ENCODE results near the gene CNPY1. TPM values are rescaled to one million over a fixed set of nuclear protein-coding genes. Genes with fewer than 3 reads are reported as not detected.
A peak's percentile ranks its signal among the peaks of the same experiment; 100 is the strongest.

The CNPY1 gene
- total RNA-seq, 1 donor from 2014 or later, result not detected

DNA sequence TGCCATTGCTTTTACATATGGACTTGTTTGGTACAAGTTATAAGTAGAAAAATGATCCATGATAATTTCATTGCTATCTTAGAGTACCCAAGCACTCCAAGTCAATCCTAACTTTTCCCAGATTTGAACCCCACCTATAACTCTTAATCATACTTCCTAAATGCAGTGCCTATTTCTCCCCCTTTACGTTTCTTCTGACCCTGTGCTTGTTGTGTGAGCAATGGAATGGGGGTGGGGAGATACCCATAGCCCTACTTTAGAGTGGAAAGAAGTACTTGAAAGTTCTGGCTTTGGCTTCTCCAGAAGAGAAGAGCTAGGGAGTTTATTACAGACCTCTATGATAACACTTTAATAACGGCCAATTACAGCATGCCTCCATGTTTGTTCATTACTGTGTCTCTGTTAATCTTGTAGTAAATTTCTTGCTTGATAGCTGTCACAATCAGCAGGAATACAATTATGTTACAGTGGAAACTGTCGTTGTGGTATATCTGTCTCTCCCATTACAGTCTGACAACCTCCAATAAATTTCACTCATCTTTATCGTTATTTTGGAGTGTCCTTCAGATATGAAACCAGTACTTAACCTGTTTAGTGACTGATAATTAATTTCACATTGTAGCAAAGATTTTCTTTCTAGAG lies 34.0 kb downstream of the CNPY1 start:
- TF ChIP-seq, protein P1, sequence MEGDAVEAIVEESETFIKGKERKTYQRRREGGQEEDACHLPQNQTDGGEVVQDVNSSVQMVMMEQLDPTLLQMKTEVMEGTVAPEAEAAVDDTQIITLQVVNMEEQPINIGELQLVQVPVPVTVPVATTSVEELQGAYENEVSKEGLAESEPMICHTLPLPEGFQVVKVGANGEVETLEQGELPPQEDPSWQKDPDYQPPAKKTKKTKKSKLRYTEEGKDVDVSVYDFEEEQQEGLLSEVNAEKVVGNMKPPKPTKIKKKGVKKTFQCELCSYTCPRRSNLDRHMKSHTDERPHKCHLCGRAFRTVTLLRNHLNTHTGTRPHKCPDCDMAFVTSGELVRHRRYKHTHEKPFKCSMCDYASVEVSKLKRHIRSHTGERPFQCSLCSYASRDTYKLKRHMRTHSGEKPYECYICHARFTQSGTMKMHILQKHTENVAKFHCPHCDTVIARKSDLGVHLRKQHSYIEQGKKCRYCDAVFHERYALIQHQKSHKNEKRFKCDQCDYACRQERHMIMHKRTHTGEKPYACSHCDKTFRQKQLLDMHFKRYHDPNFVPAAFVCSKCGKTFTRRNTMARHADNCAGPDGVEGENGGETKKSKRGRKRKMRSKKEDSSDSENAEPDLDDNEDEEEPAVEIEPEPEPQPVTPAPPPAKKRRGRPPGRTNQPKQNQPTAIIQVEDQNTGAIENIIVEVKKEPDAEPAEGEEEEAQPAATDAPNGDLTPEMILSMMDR (IDR thresholded peaks at IDR 0.05), result no peak
- DNase-seq (ENCODE audit: extremely low spot score, unreplicated experiment), result no peak
- Mint-ChIP-seq H3K4me3 (ENCODE audit: unreplicated experiment) (no peak overlapping the region), H3K36me3 (ENCODE audit: unreplicated experiment) (no peaks in the 10 kb centered on the region), H3K27me3 (ENCODE audit: unreplicated experiment) (peaks cover 86% of the 10 kb centered on the region), H3K27ac (ENCODE audit: unreplicated experiment) (no peak overlapping the region), H3K4me1 (ENCODE audit: unreplicated experiment) (peaks cover 11% of the 10 kb centered on the region), H3K9me3 (ENCODE audit: unreplicated experiment) (no peaks in the 10 kb centered on the region)

DNA sequence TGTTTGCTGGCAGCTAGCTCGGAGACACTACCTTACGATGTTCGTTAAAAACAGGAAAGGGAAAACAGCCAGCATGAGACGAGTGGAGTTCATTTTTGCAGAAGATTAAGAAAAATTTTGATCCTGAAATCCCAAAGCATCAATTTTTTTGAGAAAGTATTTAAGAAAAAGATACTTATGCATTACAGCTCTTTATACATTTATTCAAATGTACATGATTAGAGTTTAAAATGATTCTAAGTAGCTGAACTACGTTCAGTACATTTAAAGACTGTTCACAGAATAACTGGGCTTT lies 34.7 kb downstream of the CNPY1 start:
- H3K9me3 Mint-ChIP-seq (ENCODE audit: unreplicated experiment), result no peaks in the 10 kb centered on the region
- H3K4me3 Mint-ChIP-seq (ENCODE audit: unreplicated experiment), result no peak overlapping the region
- no peak overlapping the region for H3K27ac Mint-ChIP-seq (ENCODE audit: unreplicated experiment)
- H3K4me1 Mint-ChIP-seq (ENCODE audit: unreplicated experiment), result peaks cover 11% of the 10 kb centered on the region
- peaks cover 89% of the 10 kb centered on the region for H3K27me3 Mint-ChIP-seq (ENCODE audit: unreplicated experiment)
- TF ChIP-seq, protein P1 (IDR thresholded peaks at IDR 0.05), result no peak
- DNase-seq (ENCODE audit: extremely low spot score, unreplicated experiment), result no peak
- no peaks in the 10 kb centered on the region for H3K36me3 Mint-ChIP-seq (ENCODE audit: unreplicated experiment)

DNA sequence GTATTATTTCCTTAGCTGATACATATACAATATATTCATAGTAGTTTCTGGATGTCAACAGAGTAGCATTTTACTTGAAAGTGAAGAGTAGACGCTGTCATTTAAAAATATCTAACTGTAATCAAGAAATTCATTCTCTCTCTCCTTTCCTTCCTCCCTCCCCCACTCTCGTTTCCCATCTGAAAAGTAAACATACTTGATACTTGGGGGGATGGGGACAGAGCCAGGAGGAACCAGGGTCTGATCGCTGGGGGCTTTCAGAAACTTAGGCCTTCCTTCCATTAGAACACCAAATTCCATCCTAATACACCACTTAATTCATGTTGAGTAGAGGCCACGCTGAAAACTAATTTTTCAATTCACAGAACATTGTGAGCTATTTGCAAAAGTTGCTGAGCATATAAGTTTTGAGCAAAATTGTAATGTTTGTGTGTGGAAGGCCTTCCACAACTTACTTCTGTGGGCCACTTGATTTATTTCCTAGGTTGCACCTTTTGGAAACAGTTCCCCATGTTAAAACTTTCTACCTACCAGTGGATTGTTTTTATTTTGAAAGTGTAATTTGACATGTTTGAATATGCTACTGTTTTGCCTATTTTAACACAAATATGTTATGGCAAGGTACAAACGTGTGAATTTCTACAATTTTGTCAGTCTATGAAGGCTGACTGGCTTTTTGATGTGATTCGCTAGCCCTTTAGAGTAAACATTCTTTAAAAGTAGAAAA lies 35.2 kb downstream of the CNPY1 start:
- Mint-ChIP-seq H3K4me1 (ENCODE audit: unreplicated experiment) (peaks cover 11% of the 10 kb centered on the region), H3K4me3 (ENCODE audit: unreplicated experiment) (no peak overlapping the region), H3K27ac (ENCODE audit: unreplicated experiment) (no peak overlapping the region), H3K36me3 (ENCODE audit: unreplicated experiment) (no peaks in the 10 kb centered on the region), H3K27me3 (ENCODE audit: unreplicated experiment) (peaks cover 91% of the 10 kb centered on the region), H3K9me3 (ENCODE audit: unreplicated experiment) (no peaks in the 10 kb centered on the region)
- DNase-seq (ENCODE audit: extremely low spot score, unreplicated experiment), result no peak
- TF ChIP-seq, protein P1 (IDR thresholded peaks at IDR 0.05), result no peak

DNA sequence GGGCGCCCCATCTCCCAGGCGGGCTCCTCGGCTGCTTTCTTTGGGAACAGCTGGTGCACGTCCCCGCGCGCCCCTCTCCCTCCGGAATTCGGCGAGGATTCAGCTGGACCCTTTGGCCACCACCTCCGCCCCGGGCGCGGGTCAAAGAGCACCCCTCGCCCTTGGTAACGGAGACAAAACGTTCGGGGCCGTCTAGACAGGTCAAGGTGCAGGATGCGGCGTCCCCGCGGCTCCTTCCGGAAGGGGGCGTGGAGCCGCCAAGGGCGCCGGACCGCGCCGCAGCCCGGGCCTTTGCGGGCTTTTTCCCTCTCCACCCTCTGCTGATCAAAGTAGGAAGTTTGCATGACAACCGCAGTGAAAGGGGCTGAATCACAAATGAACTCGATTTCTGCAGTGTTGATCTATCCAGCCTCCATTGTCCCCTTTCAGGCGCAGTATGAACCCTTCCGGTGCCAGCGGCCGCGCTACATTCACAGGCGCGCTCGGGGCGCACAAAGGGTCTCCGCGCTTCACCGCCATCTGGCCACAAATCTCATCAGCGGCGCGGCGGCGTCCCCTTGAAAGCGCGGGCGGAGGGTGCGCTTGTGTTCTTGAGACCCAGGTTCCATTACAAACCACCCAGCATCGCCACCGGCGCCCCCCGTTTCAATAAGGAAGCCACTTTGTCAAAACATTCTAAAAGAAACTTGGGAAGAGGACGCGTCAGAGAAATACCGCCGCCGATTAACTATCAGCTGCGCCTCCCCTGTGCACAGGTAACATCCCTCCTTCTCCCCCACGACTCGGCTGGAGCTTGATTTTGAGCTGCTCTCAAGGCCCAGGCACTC lies 36.4 kb downstream of the CNPY1 start:
- H3K4me1 Mint-ChIP-seq (ENCODE audit: unreplicated experiment), result peaks cover 11% of the 10 kb centered on the region
- peak overlapping the region; percentile 79 for H3K4me3 Mint-ChIP-seq (ENCODE audit: unreplicated experiment)
- peak overlapping the region; percentile 18 for H3K27ac Mint-ChIP-seq (ENCODE audit: unreplicated experiment)
- H3K27me3 Mint-ChIP-seq (ENCODE audit: unreplicated experiment), result peaks cover 91% of the 10 kb centered on the region
- TF ChIP-seq, protein P1 (IDR thresholded peaks at IDR 0.05), result peak; percentile 30
- DNase-seq (ENCODE audit: extremely low spot score, unreplicated experiment), result no peak
- no peaks in the 10 kb centered on the region for H3K9me3 Mint-ChIP-seq (ENCODE audit: unreplicated experiment)
- no peaks in the 10 kb centered on the region for H3K36me3 Mint-ChIP-seq (ENCODE audit: unreplicated experiment)

DNA sequence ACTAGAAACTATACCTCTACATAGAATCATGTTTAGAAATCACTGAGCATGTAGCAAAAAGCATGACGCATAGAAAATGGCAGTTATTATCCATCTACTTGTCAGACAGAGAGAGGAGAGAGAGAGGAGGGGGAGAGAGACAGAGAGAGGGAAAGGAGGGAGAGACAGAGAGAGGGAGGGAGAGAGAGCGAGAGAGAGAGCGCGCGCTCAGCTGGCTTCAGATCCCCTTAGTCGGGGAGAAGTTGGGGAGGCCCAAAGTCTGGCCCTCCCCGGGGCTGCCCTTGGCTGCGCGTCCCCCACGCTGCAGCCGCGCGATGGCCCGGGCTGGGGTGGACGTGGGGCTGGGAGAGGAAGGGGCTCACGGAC lies 37.0 kb downstream of the CNPY1 start:
- TF ChIP-seq, protein P1 (IDR thresholded peaks at IDR 0.05), result no peak
- peak overlapping the region; percentile 63 for H3K4me3 Mint-ChIP-seq (ENCODE audit: unreplicated experiment)
- DNase-seq (ENCODE audit: extremely low spot score, unreplicated experiment), result no peak
- no peaks in the 10 kb centered on the region for H3K36me3 Mint-ChIP-seq (ENCODE audit: unreplicated experiment)
- H3K27ac Mint-ChIP-seq (ENCODE audit: unreplicated experiment), result no peak overlapping the region
- peaks cover 93% of the 10 kb centered on the region for H3K27me3 Mint-ChIP-seq (ENCODE audit: unreplicated experiment)
- H3K9me3 Mint-ChIP-seq (ENCODE audit: unreplicated experiment), result no peaks in the 10 kb centered on the region
- peaks cover 11% of the 10 kb centered on the region for H3K4me1 Mint-ChIP-seq (ENCODE audit: unreplicated experiment)

All from osteocyte (in vitro differentiated cells).